Activated T-helper 2 cell treated with anti-CD3 and anti-CD28 coated beads, Interferon-gamma antibody, Interleukin-2, Interleukin-4, amounts not matched to agents 10 μg/mL and 5 μg/mL and 100 μg/mL, durations not matched to agents 14 hours and 24 hours and 36 hours (primary cell): ENCODE results near the gene SLC14A1. TPM values are rescaled to one million over a fixed set of nuclear protein-coding genes. Genes with fewer than 3 reads are reported as not detected.
A peak's percentile ranks its signal among the peaks of the same experiment; 100 is the strongest.

ENCODE experiments used
- DNase-seq: peaks from one replicate; pipeline ENCODE4 v3.0.0; 2021; ENCODE audit warnings: low spot score
- H3K27ac Mint-ChIP-seq: one replicate; pipeline ENCODE4 v1.8.0; 2021; ENCODE audit warnings: mixed read lengths
- H3K27me3 Mint-ChIP-seq: one replicate; pipeline ENCODE4 v1.8.0; 2021; ENCODE audit warnings: low read depth, mixed read lengths
- H3K36me3 Mint-ChIP-seq: one replicate; pipeline ENCODE4 v1.8.0; 2021; ENCODE audit warnings: low read depth, mixed read lengths
- H3K4me1 Mint-ChIP-seq: one replicate; pipeline ENCODE4 v1.8.0; 2021; ENCODE audit warnings: low read depth, mixed read lengths
- H3K4me3 Mint-ChIP-seq: one replicate; pipeline ENCODE4 v1.8.0; 2021; ENCODE audit warnings: low read depth, mild to moderate bottlenecking, moderate library complexity, mixed read lengths
- H3K9me3 Mint-ChIP-seq: one replicate; pipeline ENCODE4 v1.8.0; 2021; ENCODE audit warnings: mixed read lengths
- intact Hi-C: fragments of 100-400 bp; cut with micrococcal nuclease; formaldehyde crosslinking; loops from one replicate; pipeline ENCODE4 v1.15.1; 2023
- total RNA-seq: library from RNA; stranded (reverse); gene quantifications from 2 replicates; pipeline ENCODE4 v1.2.3, GENCODE V29; 2022

SLC14A1 gene
- total RNA-seq, 1 donor from 2014 or later: 6.0 TPM

DNA sequence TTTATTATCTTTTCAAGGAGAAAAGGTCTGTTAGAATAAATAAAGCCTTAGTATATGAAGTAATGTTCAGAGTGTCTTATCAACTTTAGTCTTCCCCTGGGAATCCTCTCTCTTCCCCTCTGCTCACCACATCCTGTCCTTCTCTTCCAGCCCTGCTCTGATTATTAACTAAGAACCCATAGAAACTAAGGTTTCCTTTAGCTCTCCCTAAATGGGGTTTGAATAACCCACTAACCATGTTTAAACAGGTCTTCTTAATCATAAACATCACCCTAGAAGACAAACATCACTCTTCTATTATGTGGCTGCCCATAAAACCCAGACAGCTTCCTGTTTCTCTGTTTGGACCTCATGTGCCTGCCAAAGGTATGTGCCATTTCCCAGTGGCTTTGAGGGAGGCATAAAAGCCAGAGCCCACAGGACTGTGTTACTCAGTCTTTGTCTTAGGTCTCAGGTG is 50.1 kb downstream of the SLC14A1 start:
- DNase-seq: no peak
- intact Hi-C loops: no loop called here
- H3K27ac Mint-ChIP-seq: no peak overlapping the region
- no peak overlapping the region for H3K4me3 Mint-ChIP-seq
- H3K9me3 Mint-ChIP-seq: no peaks in the 10 kb centered on the region
- H3K27me3 Mint-ChIP-seq: peaks cover 69% of the 10 kb centered on the region
- H3K4me1 Mint-ChIP-seq: peaks cover 19% of the 10 kb centered on the region
- no peaks in the 10 kb centered on the region for H3K36me3 Mint-ChIP-seq

- no peaks in the 10 kb centered on the region for H3K9me3 Mint-ChIP-seq
- peaks cover 19% of the 10 kb centered on the region for H3K4me1 Mint-ChIP-seq
- intact Hi-C loops: loop anchor here (5.0 kb wide), 1 partner anchor 62 kb away; no protein-coding TSS in a partner anchor
- H3K36me3 Mint-ChIP-seq: no peaks in the 10 kb centered on the region
- DNase-seq: peak; percentile 18
- H3K27me3 Mint-ChIP-seq: peaks cover 61% of the 10 kb centered on the region
- H3K27ac Mint-ChIP-seq: no peak overlapping the region
- H3K4me3 Mint-ChIP-seq: peak overlapping the region; percentile 65
These were observed 51.3 kb downstream of the SLC14A1 start for GRCh38 chr18:45775241-45775676.

- Mint-ChIP-seq H3K4me1 (peaks cover 19% of the 10 kb centered on the region), H3K27ac (no peak overlapping the region), H3K9me3 (no peaks in the 10 kb centered on the region), H3K36me3 (no peaks in the 10 kb centered on the region), H3K4me3 (peak overlapping the region; percentile 65), H3K27me3 (peaks cover 60% of the 10 kb centered on the region)
- intact Hi-C loops: loop anchor here (5.0 kb wide), 1 partner anchor 62 kb away; no protein-coding TSS in a partner anchor
- no peak for DNase-seq
These were observed 51.8 kb downstream of the SLC14A1 start for GRCh38 chr18:45775743-45776142.

DNA sequence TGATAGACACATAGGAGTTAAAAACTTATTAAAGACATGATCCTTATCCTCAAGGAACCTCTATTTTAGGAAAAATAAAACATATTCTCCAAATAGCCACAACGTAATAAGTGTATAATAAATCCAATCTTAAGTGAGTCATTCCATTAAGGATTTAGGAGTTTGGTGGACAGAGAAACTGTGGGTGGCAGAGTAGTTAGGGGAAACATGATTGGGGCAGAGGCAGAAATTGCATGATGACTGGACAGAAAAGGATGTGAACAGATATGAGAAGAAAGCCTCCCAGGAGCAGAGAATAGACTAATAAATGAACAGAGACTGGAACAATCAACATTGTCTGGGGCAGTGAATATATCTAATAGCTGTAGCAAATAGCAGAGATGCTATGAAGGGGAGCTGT is 53.4 kb downstream of the SLC14A1 start:
- Mint-ChIP-seq H3K27ac (no peak overlapping the region), H3K27me3 (peaks cover 55% of the 10 kb centered on the region), H3K36me3 (no peaks in the 10 kb centered on the region), H3K9me3 (no peaks in the 10 kb centered on the region), H3K4me3 (no peak overlapping the region), H3K4me1 (peaks cover 11% of the 10 kb centered on the region)
- DNase-seq: no peak
- intact Hi-C loops: loop anchor here (5.0 kb wide), 1 partner anchor 60 kb away; no protein-coding TSS in a partner anchor

DNA sequence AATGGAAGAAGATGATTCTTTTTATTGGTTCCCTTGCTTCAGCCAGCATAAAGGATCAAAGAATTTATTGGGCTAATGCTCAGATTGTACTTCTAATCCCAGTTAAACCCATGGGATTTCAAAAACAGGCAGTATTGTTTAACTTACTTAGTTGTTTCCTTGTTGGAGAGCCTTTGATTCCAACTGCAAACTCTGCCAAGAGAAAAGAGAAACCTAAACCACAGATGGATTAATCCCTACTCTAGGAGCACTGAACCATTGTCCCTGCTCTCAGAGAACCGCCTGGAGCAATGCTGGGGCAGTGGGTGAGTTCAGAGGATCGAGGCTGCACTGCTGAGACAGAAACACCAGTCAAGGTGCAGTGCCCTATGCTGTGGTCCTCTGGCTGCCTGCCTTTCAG is 56.6 kb downstream of the SLC14A1 start:
- peaks cover 36% of the 10 kb centered on the region for H3K27me3 Mint-ChIP-seq
- no peaks in the 10 kb centered on the region for H3K9me3 Mint-ChIP-seq
- no peak for DNase-seq
- no peak overlapping the region for H3K27ac Mint-ChIP-seq
- no peaks in the 10 kb centered on the region for H3K36me3 Mint-ChIP-seq
- no peak overlapping the region for H3K4me3 Mint-ChIP-seq
- intact Hi-C loops: no loop called here
- H3K4me1 Mint-ChIP-seq: no peaks in the 10 kb centered on the region

DNA sequence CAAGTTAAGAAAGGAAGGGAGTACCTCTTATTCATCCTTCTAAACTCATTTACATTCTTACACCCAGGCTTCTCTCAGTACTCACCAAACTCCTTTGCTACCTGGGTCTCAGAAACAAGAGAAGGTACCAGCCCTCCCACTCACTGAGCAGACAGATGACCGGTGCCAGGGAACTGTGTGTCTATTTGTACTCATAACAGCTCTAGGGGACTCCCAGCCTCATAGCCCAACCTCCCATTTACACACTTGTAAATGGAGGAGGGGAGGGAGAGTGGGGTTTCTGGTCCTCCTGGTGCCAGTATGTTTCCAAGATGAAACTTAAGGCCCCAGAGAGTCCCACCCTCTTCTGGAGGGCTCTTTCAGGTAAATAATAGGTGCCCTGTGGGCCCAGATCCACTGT is 58.7 kb downstream of the SLC14A1 start:
- H3K4me1 Mint-ChIP-seq: no peaks in the 10 kb centered on the region
- H3K27ac Mint-ChIP-seq: no peak overlapping the region
- intact Hi-C loops: no loop called here
- no peaks in the 10 kb centered on the region for H3K9me3 Mint-ChIP-seq
- peaks cover 19% of the 10 kb centered on the region for H3K27me3 Mint-ChIP-seq
- H3K4me3 Mint-ChIP-seq: no peak overlapping the region
- no peak for DNase-seq
- H3K36me3 Mint-ChIP-seq: no peaks in the 10 kb centered on the region

DNA sequence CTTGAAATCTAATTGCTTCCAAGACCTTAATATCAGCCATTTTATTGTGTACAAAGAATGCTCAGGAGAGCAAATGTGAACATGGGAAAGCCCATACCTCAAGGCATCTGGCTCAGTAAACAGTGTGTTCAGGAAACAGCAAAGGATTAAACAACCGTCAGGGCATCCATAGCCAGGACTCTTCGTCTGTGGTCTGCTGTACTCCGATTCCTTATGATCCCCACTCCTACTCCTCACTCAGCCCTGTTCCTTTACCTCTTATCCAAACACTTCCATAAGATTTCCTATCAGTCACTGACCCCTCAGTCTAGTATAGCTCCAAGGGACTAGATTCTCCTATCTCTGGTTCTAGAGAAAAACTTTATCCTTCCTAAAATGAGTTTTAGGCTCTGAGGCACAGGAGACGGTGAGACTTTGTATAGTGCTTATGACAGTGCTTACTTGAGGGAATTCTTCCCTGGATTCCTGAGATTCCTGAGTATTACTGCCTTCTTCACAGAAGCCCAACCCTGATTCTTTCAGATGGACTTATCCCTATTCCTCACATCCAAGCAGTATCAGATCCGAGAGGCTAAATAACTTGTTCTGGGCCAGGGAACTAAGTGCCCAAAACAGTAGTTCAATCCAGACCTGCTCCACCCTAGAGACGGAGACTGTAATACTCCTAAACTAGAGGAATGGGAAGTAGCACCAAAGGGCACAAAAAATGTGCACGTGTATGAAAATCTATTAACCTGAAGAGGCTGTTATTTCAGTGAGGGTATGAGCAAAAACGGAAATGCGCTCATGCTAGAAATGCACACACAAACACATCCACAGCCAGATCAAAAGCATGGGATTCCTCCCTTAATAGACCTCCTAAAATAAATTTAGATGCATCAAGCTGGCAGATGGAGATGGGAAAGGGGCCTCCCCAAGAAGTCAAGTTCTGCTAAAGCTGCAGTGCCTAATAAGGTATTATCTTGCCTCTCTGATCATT is 59.4 kb downstream of the SLC14A1 start:
- intact Hi-C loops: no loop called here
- H3K4me1 Mint-ChIP-seq: no peaks in the 10 kb centered on the region
- no peak for DNase-seq
- H3K9me3 Mint-ChIP-seq: no peaks in the 10 kb centered on the region
- no peak overlapping the region for H3K4me3 Mint-ChIP-seq
- H3K27ac Mint-ChIP-seq: no peak overlapping the region
- peaks cover 14% of the 10 kb centered on the region for H3K27me3 Mint-ChIP-seq
- H3K36me3 Mint-ChIP-seq: no peaks in the 10 kb centered on the region

DNA sequence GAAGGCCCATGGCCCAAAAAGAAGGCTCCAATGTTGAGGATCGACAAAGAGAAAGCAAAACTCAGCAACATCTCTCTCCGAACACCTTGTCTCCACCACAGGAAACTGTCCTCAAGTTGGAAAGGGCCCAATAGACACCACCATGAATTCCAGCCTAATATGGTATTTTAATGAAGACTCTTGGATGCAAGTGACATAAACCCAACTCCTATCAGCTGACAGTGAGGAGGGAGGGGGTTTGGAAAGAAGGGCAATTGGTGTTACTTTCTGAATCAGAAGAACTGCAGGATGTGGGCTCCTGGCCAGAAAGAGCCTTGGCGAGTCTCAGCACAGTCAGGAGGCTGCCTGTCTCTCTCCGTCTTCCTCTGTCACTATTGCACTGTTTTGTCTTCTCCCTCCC is 61.2 kb downstream of the SLC14A1 start:
- Mint-ChIP-seq H3K27ac (no peak overlapping the region), H3K9me3 (no peaks in the 10 kb centered on the region), H3K36me3 (no peaks in the 10 kb centered on the region), H3K4me3 (no peak overlapping the region), H3K27me3 (peaks cover 7% of the 10 kb centered on the region), H3K4me1 (no peaks in the 10 kb centered on the region)
- no peak for DNase-seq
- intact Hi-C loops: no loop called here

DNA sequence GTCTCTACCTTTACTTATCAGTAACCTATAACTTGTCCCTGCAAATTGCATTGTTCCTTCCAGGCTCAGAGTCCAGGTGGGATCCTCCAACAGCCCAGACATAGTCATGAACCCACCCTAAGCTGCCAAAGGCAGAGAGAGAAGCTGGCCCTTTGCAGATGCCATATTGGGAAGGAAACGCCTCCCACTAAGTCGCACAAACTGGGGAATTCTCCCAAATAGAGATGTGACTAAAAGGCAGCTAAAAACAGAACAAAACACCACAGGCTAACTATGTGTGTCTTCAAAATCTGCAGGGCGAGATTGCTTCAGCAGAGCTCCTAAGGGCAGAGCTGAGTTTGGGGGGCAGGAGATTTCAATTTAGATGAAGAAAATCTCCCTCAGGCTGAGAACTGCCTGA is 63.0 kb downstream of the SLC14A1 start:
- intact Hi-C loops: no loop called here
- no peak for DNase-seq
- H3K36me3 Mint-ChIP-seq: no peaks in the 10 kb centered on the region
- H3K4me1 Mint-ChIP-seq: no peaks in the 10 kb centered on the region
- peaks cover 3% of the 10 kb centered on the region for H3K27me3 Mint-ChIP-seq
- no peak overlapping the region for H3K27ac Mint-ChIP-seq
- H3K4me3 Mint-ChIP-seq: no peak overlapping the region
- H3K9me3 Mint-ChIP-seq: no peaks in the 10 kb centered on the region

- no peak for DNase-seq
- H3K4me1 Mint-ChIP-seq: no peaks in the 10 kb centered on the region
- H3K4me3 Mint-ChIP-seq: no peak overlapping the region
- H3K9me3 Mint-ChIP-seq: no peaks in the 10 kb centered on the region
- intact Hi-C loops: no loop called here
- H3K36me3 Mint-ChIP-seq: no peaks in the 10 kb centered on the region
- peaks cover 3% of the 10 kb centered on the region for H3K27me3 Mint-ChIP-seq
- no peak overlapping the region for H3K27ac Mint-ChIP-seq
These were observed 63.4 kb downstream of the SLC14A1 start for GRCh38 chr18:45787346-45787745.

GRCh38 chr18:45788861-45789260 is 64.9 kb downstream of the SLC14A1 start:
- no peak overlapping the region for H3K4me3 Mint-ChIP-seq
- H3K36me3 Mint-ChIP-seq: no peaks in the 10 kb centered on the region

DNA sequence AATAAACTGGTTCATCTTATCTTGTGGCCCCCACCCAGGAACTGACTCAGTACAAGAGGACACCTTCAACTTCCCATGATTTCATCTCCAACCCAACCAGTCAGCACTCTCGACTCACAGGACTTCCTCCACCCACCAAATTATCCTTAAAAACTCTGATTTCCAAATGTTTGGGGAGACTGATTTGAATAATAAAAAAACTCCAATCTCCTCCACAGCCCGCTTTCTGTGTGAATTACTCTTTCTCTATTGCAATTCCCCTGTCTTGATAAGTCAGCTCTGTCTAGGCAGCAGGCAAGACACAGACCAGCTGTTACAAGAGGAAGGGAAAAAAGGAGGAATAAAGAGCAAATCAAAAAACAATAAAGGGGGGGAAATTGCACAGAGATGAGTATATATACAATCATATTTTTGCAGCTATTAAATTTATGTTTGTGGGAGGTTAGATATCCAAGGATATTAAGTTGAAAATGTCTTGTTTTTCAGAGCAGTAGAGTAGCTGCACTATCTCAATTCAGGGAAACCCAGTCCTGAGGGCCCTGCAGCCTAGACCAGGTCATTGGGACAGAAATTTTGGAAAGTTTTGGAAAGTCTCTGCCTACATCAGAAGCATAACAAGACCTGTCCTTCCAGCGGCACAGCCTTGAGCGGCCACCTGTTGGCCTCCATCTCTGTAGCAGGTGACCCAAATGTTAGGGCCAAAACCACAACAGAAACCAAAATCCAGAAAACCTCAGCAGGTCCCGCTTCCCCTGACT is 68.7 kb downstream of the SLC14A1 start:
- no peaks in the 10 kb centered on the region for H3K4me1 Mint-ChIP-seq
- no peak overlapping the region for H3K4me3 Mint-ChIP-seq
- H3K36me3 Mint-ChIP-seq: no peaks in the 10 kb centered on the region
- no peaks in the 10 kb centered on the region for H3K9me3 Mint-ChIP-seq
- peaks cover under 1% of the 10 kb centered on the region for H3K27me3 Mint-ChIP-seq
- H3K27ac Mint-ChIP-seq: no peak overlapping the region
- no peak for DNase-seq
- intact Hi-C loops: no loop called here

More at GRCh38 chr18:45788861-45789260, 64.9 kb downstream of the SLC14A1 start:
- H3K4me1 Mint-ChIP-seq: no peaks in the 10 kb centered on the region
- DNase-seq: no peak
- no peak overlapping the region for H3K27ac Mint-ChIP-seq
- H3K9me3 Mint-ChIP-seq: no peaks in the 10 kb centered on the region
- intact Hi-C loops: no loop called here
- no peaks in the 10 kb centered on the region for H3K27me3 Mint-ChIP-seq
